Endothelial cell of umbilical vein (primary cell): ENCODE measurements around the gene SYNM.

Source experiments
- EZH2 ChIP-seq: IDR thresholded peaks from 2 replicates; pipeline ENCODE4 v1.6.1; 2012; ENCODE audit warnings: borderline replicate concordance, low read depth, mild to moderate bottlenecking, moderate library complexity, low read length, inconsistent platforms; ENCODE audit not compliant: severe bottlenecking
- FOS ChIP-seq: IDR thresholded peaks from 2 replicates; pipeline ENCODE4 v1.6.1; 2011; ENCODE audit warnings: mild to moderate bottlenecking, low read length, moderate library complexity, borderline replicate concordance; ENCODE audit not compliant: insufficient read depth
- MYC ChIP-seq: IDR thresholded peaks from one replicate; pipeline ENCODE4 v1.6.1; 2011; ENCODE audit warnings: mild to moderate bottlenecking, low read depth, low read length
- POLR2A ChIP-seq: IDR thresholded peaks from 2 replicates; pipeline ENCODE4 v1.6.1; 2012; ENCODE audit warnings: low read depth, mild to moderate bottlenecking, control low read depth, low read length
- POLR2AphosphoS5 ChIP-seq: IDR thresholded peaks from 2 replicates; pipeline ENCODE4 v1.6.1; 2012; ENCODE audit warnings: low read depth, mild to moderate bottlenecking, control low read depth, low read length, moderate library complexity; ENCODE audit not compliant: insufficient read depth
- TF ChIP-seq, protein P1 (sequence below), 2 donors: IDR thresholded peaks; 1 replicate in 1 of 2; 2 replicates in 1 of 2; pipeline ENCODE4 v1.5.1; 2011; ENCODE audit warnings: low read length in 2 of 2, mild to moderate bottlenecking in 2 of 2, moderate library complexity in 2 of 2, control low read depth in 1 of 2, inconsistent platforms in 1 of 2, low read depth in 1 of 2; ENCODE audit not compliant: insufficient read depth in 1 of 2; ENCODE audit errors: extremely low read depth in 1 of 2
- TF ChIP-seq, protein P2 (sequence below): IDR thresholded peaks from 2 replicates; pipeline ENCODE4 v1.6.1; 2011; ENCODE audit not compliant: insufficient read depth, insufficient read length

DNA sequence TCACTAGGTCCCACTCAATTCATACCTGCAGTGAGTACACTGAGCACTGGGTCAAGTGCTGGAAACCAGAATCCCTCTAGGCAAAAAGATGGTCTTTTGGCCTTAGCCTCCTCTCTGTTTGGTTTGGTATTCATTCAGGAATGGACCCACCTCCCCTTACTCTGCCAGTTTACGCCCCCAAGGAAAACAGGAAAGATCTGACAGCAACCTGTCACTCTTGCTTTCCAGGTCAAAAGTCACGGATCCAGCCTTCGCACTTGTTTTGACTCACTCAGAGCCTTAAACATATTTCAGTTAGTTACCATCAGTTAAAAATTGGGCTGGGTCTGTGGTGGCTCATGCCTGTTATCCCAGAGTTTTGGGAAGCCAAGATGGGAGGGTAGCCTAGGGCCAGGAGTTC is 68.1 kb downstream of the SYNM start:
- TF ChIP-seq FOS (no peak), MYC (no peak), POLR2A (no peak), EZH2 (no peak), POLR2AphosphoS5 (no peak)
- TF ChIP-seq, protein P1, sequence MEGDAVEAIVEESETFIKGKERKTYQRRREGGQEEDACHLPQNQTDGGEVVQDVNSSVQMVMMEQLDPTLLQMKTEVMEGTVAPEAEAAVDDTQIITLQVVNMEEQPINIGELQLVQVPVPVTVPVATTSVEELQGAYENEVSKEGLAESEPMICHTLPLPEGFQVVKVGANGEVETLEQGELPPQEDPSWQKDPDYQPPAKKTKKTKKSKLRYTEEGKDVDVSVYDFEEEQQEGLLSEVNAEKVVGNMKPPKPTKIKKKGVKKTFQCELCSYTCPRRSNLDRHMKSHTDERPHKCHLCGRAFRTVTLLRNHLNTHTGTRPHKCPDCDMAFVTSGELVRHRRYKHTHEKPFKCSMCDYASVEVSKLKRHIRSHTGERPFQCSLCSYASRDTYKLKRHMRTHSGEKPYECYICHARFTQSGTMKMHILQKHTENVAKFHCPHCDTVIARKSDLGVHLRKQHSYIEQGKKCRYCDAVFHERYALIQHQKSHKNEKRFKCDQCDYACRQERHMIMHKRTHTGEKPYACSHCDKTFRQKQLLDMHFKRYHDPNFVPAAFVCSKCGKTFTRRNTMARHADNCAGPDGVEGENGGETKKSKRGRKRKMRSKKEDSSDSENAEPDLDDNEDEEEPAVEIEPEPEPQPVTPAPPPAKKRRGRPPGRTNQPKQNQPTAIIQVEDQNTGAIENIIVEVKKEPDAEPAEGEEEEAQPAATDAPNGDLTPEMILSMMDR (IDR thresholded peaks at IDR 0.05; ENCODE audit: extremely low read depth in 1 of 2, insufficient read depth in 1 of 2, low read depth in 1 of 2, low read length in 2 of 2): no peak
- TF ChIP-seq, protein P2, sequence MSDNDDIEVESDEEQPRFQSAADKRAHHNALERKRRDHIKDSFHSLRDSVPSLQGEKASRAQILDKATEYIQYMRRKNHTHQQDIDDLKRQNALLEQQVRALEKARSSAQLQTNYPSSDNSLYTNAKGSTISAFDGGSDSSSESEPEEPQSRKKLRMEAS: no peak
